GM21528 (cell line): Measurements from ENCODE around the gene GSDME.
"Not testable (repeated sequence)": the region's sequence is repeated elsewhere in the genome, so short reads cannot be mapped to it uniquely, and the experiment has no call there.

Experiments
- ATAC-seq: cut with Tn5 transposase; IDR thresholded peaks from one replicate; pipeline ENCODE4 v1.9.1; 2021; ENCODE audit warnings: mild to moderate bottlenecking, moderate library complexity; ENCODE audit not compliant: unreplicated experiment, low FRiP score

The GSDME gene

DNA sequence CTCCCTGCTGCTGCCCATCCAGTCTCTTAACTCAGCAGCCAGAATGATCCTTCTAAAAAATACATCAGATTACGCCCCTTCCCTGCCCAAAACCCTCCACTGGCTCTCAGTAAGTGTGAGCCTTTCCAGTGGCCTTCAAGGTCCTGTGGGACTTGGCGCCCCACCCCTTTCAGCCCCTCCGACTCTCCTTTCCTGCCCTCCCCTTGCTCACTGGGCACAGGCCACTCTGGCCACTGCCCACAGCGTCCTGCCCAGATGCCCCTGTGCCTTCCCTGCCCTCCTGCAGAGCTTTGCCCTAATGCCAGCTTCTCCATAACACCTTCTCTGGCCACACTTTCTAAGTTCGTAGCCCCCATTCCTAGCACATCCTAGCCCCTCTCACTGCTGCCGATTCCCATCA is 13.8 kb downstream of the GSDME start:
- no peak for ATAC-seq

DNA sequence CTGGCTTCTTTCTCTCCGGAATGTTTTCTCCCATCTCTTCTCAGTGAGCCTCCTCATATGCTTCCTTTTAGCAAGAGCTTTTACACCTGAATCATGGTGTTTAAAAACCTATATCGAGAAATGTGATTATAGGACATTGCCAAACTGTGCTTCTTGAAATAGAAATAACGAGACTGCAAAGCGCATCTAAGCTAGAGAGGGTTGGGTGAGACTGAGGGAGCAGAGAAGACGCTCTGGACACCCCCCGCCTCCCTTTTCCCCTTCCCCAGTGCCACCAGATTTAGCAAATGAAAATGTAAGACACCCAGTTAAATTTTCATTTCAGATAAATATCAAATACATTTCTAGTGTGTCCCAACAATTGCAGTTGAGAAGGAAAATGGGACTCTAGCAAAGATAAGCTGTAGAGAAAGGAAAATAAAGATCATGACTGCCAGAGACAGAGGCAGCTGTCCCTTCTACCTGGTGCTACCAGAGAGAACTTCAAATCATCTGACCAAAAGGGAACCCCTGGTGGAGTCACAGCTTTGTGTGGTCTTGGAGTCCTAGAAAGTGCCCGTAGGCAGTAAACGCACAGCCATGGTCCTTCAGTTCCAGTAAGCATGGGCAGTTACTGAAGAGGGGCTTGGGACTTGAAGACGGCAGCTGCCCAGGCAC is 14.6 kb downstream of the GSDME start:
- no peak for ATAC-seq

DNA sequence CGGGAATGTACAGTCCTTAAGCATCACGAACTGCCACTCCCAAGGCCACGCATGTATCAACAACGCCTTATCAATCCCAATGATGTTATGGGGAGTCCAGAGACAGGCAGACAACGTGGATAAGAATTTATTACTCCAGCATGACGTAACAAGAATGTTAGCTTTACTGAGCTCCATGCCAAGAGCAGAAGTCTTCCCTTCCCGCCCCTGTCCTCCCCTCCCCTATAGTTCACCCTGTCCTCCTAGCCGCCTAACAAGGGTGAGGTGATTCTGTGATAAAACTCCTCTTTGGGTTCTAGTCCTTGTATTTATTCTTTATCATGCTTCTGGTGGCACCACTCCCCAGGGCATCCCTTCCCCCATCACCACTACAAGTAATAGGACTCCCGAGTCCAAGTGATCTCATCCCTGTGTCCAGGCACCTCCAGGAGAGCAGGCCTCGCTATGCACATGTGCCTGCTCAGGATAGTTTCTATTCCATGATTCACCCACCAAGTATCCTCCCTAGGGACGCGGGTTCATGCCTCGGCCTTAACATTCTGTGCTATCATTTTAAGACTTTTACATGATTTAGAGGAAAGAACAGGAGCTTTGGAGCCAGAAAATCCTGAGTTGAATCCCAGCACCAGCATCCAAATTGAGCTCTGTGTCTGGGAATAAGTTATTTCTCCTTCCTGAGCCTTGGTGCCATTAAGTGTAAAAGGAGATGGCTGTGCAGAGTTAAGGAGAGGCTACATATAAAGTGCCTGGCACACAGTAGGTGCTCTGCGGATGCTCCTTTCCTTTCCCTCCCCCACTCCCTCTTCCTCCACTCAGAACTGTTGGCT is 15.4 kb downstream of the GSDME start:
- no peak for ATAC-seq

DNA sequence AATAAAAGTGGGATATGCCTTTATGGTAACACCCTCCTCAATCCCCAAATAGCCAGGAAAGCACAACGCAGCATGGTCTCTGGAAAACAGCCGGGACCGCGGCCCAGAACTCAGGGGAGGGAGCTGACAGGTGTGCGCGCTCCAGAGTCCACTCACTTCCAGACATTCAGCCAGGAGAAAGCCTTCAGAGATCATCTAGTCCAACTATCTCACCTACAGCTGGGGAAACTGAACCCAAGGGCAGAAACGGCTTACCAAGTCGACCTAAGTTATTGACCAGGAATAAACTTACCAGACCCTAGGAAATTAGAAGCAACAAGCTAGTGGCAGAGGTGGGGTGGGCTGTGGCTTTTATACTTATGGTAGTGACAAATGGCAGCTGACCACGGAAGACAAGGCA is 16.4 kb downstream of the GSDME start:
- ATAC-seq = no peak

DNA sequence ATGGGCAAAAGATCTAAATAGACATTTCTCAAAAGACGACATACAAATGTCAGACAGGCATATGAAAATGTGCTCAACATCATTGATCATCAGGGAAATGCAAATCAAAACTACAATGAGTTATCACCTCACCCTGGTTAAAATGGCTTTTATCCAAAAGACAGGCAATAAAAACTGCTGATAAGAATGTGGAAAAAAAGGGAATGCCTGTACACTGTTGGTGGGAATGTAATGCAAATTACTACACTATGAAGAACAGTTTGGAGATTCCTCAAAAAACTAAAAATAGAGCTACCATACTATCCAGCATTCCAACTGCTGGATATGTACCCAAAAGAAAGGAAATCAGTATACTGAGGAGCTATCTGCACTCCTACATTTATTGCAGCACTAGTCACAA is 18.0 kb downstream of the GSDME start:
- ATAC-seq = no peak

DNA sequence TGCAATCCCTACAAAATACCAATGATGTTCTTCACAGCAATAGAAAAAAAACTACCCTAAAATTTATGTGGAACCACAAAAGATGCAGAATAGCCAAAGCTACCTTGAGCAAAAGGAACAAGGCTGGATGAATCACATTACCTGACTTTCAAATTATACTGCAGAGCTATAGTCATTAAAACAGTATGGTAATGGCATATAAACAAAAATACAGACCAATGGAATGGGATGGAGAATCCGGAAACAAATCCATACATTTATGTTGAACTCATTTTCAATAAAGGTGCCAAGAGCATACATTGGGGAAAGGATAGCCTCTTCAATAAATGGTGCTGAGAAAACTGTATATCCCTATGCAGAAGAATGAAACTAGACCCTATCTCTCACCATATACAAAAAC is 18.7 kb downstream of the GSDME start:
- ATAC-seq = no peak

DNA sequence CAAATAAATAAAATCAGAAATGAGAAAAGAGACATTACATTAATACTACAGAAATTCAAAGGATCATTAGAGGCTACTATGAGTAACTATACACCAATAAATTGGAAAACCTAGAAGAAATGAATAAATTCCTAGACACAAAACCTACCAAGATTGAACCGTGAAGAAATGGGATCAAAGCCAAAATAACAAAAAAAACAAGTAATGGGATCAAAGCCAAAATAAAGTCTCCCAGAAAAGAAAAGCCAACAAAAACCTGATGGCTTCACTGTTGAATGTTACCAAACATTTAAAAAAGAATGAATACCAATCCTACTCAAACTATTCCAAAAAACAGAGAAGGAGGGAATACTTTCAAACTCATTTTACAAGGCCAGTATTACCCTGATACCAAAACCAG is 20.0 kb downstream of the GSDME start:
- ATAC-seq = no peak

DNA sequence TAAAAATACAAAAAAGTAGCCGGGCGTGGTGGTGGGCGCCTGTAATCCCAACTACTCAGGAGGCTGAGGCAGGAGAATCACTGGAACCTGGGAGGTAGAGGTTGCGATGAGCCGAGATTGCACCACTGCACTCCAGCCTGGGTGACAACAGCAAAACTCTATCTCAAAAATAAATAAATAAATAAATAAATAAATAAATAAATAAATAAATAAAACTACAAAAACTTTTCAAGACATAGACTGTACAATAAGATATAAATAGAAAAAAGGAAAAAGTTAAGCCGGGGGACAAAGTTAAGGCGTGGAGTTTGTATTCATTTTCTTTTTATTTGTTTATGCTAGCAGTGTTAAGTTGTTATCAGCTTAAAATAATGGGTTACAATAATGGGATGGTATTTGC is 21.7 kb downstream of the GSDME start:
- not testable (repeated sequence) for ATAC-seq

DNA sequence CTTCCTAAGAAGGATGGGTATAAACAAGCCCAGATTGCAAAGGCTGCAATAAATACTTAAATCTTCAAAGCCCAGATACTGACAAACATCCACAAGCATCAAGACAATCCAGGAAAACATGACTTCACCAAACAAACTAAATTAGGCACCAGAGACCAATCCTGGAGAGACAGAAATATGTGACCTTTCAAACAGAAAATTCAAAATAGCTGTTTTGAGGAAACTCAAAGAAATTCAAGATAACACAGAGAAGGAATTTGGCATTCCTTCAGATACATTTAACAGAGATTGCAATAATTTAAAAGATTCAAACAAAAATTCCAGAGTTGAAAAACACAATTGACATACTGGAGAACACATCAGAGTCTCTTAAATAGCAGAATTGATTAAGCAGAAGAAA is 23.0 kb downstream of the GSDME start:
- ATAC-seq = no peak

DNA sequence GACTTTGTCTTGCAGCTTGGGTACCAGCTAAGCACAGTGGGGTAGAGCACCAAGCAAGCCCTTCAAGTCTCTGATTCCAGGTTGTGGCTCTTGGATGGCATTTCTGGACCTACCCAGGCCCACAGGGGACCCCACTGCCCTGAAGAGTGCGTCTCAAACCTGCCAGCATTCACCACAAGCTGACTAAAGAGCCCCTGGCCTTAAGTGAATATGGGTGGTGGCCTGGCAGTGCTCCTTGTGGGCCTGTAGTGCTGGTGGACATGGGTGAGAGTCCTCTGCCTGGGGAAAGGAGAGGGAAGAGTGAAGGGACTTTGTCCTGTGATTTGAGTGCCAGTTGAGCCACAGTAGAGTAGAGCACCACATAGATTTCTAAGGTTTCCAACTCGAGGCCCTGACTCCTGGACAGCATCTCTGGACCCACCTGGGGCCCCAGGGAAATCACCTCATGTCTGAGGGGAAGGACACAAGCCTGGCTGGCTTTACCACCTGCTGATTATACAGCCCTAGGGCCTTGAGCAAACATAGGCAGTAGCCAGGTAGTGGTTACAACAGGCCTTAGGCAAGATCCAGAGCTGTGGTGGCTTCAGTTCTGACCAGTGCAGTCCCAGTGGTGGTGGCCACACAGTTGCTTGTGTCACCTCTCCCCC is 23.7 kb downstream of the GSDME start:
- no peak for ATAC-seq

DNA sequence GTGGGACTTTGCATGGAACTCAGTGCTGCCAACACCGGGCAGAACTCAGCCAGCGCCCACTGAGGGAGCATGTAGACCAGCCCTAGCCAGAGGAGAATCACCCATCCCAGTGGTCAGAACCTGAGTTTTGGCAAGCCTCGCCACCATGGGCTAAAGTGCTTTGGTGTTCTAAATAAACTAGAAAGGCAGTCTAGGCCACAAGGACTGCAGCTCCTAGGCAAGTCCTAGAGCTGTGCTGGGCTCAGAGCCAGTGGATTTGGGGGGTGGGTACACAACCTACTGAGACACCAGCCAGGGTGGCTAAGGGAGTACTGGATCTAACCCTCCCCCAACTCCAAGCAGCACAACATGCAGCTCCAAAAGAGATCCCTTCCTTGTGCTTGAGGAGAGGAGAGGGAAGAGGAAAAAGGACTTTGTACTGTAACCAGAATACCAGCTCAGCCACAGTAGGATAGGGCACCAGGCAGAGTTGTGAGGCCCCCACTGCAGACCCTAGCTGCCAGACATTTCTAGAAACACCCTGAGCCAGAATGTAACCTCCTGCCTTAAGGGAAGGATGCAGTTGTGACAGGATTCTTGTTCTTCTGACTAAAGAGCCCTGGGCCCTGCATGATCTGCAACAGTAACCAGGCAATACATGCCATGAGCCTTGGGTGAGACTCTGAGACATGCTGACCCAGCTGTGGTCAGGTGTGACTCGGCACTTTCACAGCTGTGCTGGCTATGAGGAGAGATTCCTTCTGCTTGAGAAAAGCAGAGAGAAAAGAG is 24.4 kb downstream of the GSDME start:
- ATAC-seq = no peak

DNA sequence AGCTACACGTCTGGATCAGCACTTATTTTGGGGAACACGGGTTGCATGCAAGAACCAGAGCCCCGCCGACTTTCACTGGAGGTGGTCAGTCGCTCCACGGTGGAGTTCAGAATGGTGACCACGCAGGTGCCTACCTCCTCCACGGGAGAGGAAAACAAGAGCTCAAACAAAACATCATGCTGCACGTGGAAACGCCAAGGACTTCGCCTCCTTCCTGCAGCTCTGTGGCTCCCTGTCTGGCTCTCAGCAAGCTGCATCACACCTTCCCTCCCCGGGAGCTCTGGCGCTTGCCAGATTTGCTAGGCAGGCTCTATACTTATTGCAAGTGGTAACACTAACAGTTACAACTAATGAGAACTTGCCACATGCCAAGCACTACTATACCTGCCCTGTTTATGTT is 26.0 kb downstream of the GSDME start:
- no peak for ATAC-seq

DNA sequence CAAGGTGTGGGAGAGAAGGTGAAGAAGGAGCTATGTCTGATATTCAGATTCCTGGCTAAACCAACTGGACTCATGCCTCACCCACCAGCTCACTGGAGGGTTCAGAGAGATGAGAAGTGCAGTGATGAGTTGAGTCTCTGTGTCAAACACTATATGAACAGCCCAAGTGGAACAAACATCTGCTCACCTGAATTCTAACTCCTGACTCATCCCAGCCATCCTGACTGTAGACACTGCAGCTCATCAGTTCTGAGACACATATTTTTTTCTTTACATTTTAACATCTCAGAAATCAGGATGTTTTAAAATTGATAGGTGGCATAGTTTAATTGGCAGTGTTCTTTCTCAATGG is 27.3 kb downstream of the GSDME start:
- no peak for ATAC-seq

DNA sequence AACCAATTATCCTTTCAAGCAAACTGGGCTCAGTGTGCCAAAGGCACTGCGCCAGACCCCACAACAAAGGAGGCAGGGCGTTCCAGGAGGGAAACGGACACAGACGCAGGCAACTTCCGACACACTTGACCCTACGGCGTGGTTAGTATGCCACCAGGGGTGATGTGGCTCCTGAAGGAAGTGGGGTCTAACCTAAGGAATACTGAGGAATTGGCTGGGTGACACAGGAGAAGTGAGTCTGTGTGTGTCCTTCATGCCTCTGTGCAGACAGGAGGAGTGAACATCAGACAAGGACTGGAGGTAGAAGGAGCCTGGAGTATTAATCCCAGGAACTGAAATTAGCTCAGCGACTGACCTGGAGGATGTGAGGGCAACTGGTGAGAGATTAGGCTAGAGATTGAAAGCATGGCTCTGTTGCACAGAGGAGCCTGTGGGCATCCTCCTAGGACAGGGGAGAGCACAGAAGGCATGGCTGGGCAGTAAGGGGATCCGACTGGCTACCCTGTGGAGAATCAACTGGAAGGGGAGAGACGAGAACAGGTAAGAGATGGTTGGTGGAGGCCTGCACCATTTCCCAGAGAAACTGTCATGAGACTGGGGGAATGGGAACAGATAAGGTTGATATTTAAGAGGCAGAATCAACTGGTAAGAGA is 27.8 kb downstream of the GSDME start:
- ATAC-seq = no peak

DNA sequence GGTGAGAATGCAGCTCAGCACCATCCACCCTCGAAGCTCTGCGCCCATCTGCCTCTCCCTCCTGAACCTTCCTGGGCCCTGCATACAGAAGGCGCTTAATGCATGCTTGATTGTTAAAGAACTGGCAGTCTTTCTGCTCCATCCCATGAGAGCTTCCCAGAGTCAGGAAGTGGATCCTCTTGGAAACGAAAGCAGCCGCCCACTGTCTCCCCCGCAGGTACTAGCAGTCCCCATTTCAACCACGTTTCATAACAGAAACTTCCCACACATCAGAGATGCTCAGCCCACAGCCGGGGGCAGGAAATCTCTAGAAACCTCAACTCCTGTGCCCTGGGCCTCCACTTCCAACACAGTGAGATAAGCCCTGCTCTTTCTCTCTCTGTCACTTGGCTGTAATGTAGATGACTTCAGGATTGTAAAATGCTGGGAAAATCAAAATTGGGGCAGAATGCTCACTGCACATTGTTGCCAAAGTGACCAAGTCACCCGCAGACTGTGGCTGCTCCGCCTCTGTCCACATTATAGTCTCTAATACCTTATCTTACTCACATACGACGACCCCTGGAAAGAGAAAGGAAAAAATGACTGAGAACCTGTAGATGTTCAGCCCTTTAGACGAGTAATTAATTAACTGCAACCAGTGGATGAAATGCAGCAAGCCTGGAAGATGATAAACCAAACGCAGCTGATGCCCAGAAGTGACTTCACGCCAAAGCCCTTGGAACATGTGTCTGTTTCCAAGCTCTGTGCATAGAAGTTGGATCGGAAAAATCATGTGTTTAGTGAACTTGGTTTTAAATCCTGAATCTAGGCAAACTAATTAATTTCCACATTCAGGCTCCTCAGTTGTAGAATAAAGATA is 28.5 kb downstream of the GSDME start:
- no peak for ATAC-seq

DNA sequence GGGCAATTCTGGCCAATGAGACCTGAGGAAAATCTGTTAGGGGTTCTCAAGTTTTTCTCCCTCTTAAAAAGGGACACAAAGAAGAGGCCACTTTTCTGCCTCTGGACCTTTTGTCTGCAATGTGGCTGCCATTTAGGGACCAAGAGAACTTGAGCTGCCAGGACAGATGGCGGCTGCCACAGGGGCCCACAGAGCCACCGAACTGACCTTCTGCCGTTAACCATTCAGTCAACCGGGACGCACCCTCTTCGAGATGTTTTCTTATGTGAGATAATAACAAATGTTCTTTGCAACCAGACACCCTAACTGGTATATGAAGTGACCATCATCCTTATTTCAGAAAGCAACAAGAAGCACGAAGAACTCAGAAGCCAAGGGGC is 29.2 kb downstream of the GSDME start:
- no peak for ATAC-seq

DNA sequence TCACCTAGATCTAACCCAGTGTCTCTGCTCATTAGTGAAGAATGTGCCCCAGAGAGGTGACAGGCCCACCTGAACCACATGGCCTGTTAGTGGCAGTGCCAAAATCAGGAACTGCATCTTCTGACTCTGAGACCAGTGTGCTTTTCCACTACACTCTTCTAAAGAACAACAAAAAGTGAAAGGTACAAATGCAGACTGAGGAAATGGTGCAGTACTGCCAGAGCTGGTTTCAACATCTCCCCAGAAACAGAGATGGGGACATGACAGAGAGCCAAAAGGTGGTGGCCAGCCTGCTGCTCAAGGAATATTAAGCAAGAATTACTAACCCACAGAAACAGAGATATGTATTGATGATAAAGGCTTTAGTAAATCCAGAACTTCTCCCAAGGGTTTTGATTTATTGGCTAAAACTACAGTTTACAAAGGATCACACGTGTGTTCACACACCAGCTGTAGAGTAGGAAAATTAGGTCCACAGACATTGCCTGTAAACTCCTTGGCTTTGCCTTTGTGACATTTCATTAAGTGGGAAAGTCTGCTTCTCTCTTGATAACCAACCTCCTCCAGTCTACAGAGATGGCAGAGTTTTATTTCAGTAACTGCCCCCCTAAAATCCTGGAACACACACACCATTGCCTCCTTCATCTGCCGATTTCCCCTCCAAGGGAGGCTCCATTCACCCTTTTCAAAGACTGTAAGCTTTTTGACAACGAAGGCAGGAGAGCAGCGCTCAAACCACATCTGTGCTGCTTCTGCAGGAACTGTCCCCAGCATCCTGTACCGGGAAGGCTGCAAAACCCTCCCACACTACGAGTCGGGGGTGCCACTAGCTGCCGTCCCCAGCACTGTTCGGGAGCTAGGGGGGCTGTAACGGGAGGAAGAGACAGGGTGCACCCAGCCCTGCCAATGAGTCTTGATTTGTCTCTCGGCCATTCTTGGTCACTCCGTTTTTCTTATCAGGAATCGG is 29.8 kb downstream of the GSDME start:
- ATAC-seq = peak; percentile 73

DNA sequence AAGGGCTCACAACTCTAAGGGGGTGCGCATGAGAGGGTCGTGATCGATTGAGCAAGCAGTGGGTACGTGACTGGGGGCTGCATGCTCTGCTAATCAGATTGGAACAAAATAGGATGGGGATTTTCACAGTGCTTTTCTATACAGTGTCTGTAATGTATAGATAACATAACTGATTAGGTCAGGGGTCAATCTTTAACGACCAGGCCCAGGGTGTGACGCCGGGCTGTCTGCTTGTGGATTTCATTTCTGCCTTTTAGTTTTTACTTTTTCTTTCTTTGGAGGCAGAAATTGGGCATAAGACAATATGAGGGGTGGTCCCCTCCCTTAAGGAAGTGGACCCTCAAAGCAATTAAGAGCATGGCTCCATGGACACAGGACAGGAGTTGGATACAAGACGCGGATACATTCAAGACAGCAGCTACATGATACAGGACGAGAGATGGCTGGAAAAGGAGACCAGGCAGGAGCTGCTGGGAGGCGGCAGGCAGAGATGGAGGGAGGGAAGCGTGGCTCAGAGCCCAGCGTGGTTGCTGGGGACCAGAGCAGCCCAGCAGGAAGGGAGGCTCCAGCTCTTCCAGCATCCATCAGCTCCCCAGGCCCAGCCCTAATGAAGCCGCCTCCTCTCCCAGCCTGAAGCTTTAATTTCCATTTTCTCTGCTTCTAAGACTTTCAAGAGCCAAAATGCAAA is 31.6 kb downstream of the GSDME start:
- no peak for ATAC-seq
